Kidney epithelial cell (primary cell): Measurements from ENCODE around the gene FAM53C. TPM values are rescaled to one million over a fixed set of nuclear protein-coding genes. Genes with fewer than 3 reads are reported as not detected.

ENCODE experiments used
- DNase-seq: peaks from one replicate; pipeline ENCODE4 v3.0.0-alpha.2; 2010; ENCODE audit warnings: low read depth
- H3K27me3 ChIP-seq: 2 replicates; pipeline ENCODE4 v1.6.0; 2011; ENCODE audit warnings: low read length; ENCODE audit not compliant: control insufficient read depth, insufficient read depth
- H3K36me3 ChIP-seq: 2 replicates; pipeline ENCODE4 v1.5.1; 2011; ENCODE audit warnings: low read length; ENCODE audit not compliant: control insufficient read depth, insufficient read depth
- H3K4me3 ChIP-seq: 2 replicates; pipeline ENCODE4 v1.5.1; 2011; ENCODE audit warnings: low read depth, mild to moderate bottlenecking, control low read depth, low read length
- total RNA-seq: library from RNA; depleted of rRNA; stranded (reverse); fragments of >200 nt; gene quantifications from 2 replicates; pipeline ENCODE4 v1.2.3, GENCODE V29; 2015
- TF ChIP-seq, protein P1 (sequence below): IDR thresholded peaks from 2 replicates; pipeline ENCODE4 v1.5.1; 2011; ENCODE audit warnings: mild to moderate bottlenecking, moderate library complexity, low read length, control low read depth, inconsistent platforms; ENCODE audit not compliant: insufficient read depth, poor library complexity, severe bottlenecking

FAM53C gene
- total RNA-seq, 1 donor from 2014 or later: 26.3 TPM

DNA sequence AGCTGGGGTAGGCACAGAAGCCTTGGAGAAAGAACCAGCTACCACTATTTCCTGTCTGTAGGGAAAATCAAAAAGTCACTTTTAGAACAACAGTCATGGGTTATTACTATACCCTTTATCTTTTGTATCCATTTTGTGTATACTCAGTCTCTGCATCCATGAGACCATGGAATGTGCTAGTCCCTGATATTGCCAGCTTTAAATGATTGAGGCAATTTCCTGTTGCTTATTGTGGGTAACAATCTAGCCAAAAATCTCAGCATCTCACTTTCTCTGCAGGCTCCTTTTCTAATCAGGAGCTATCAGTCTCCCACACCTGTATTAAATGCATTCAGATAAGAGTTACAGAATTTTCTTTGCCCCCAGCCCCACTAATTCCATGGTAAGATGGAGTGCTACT is 13.5 kb downstream of the FAM53C start:
- Histone ChIP-seq H3K4me3 (no peak overlapping the region), H3K36me3 (no peaks in the 10 kb centered on the region), H3K27me3 (no peaks in the 10 kb centered on the region)
- no peak for DNase-seq
- TF ChIP-seq, protein P1, sequence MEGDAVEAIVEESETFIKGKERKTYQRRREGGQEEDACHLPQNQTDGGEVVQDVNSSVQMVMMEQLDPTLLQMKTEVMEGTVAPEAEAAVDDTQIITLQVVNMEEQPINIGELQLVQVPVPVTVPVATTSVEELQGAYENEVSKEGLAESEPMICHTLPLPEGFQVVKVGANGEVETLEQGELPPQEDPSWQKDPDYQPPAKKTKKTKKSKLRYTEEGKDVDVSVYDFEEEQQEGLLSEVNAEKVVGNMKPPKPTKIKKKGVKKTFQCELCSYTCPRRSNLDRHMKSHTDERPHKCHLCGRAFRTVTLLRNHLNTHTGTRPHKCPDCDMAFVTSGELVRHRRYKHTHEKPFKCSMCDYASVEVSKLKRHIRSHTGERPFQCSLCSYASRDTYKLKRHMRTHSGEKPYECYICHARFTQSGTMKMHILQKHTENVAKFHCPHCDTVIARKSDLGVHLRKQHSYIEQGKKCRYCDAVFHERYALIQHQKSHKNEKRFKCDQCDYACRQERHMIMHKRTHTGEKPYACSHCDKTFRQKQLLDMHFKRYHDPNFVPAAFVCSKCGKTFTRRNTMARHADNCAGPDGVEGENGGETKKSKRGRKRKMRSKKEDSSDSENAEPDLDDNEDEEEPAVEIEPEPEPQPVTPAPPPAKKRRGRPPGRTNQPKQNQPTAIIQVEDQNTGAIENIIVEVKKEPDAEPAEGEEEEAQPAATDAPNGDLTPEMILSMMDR: no peak

DNA sequence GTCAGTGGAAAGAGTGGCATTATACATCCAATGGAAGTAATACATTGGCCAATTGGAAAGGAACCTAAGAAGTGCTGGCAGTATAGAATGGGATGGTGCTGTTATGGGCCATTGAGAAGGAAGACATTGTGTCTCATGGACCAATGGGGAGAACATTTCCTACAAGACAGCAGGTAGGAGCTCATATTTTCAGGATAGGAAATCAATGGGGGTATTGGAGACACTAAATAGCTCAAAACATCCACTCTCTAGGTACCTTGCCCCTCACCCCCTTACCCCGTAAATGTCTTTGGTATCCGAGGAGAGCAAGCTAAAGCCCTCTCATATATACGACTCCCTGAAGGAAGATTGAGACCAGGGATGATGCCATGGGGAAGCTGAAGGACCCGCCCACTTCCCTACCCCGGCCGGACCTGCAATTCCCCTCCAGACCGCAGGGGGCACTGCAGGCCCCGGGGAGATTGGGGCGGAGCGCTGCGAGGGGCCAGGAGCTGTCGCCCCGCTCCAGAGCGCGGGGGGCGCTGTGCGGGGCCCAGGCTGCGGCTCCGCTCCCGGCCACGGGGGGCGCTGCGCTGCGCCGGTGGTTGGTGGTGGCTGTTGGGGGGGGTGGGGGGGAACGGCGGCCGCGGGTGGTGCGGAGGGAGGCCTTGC is 14.1 kb downstream of the FAM53C start, which contains the start of gene KDM3B:
Gene KDM3B, plus strand, starts transcription at position 615 of the 651 bp plus-strand sequence. CDS start 111 bp downstream, outside the sequence.
- Histone ChIP-seq H3K4me3 (peak within 1 kb of the TSS; percentile 75), H3K36me3 (no peaks in the 10 kb centered on the region), H3K27me3 (no peaks in the 10 kb centered on the region)
- DNase-seq: no peak
- TF ChIP-seq, protein P1: peak; percentile 96

DNA sequence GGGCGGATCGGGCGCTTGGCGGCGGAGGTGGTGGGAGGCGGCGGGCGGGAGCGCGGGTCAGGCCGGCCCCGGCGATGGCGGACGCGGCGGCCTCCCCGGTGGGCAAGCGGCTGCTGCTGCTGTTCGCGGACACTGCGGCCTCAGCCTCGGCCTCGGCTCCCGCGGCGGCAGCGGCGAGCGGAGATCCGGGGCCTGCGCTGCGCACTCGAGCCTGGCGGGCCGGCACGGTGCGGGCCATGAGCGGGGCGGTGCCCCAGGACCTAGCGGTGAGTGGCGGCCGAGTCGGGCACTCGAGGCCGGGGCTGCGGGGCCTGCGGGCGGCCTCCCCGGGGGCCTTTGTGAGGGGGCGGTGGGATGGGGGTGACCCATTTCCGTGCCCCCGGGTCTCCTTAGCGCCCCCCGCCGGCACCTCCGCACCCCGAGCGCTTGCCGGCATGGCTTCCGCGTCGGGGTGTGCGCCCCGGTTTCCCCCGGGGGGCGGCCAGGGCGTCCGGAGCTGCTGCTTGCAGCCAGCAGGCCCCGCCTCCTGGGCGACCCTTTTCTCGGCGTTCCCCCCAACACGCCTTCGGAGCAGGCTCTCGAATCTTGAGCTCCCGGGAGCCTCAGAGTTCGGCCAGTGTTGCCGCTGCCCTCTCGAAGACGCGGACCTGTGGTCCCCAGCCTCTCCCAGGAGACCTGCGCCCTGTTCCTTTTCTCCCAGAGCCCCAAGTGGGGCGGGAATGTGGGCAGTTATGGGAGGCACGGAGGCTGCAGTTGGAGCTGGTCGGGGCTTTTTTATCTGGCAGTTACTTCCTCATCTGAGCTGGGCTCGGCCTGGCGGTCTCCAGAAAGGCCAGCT is 14.9 kb downstream of the FAM53C start:
- no peaks in the 10 kb centered on the region for H3K36me3 ChIP-seq
- no peaks in the 10 kb centered on the region for H3K27me3 ChIP-seq
- TF ChIP-seq, protein P1: peak; percentile 18
- peak overlapping the region; percentile 75 for H3K4me3 ChIP-seq
- no peak for DNase-seq

DNA sequence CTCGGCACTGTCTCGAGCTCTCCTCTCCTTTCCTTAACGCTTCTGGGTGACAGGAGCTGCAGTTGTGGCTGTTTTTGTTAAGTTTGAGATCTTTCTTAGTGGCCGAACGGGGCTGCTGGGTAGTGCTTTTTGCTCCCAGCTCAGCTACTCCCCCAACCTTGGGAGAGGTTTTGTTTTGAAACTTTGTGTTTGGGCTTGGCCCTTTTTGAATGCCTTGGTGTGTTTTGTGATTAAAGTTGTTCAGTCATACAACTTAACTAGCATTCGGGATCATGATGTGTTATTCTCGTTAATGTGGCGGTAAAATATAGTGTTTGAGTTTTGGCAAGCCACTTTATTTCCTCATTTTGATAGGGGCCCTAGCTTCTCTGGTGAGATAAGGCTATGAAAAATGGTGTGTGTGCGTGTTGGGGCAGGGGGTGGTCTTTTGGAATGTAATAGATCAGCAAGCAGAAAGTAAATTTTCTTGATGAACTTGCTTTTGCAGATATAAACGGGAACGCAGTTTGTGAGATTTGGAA is 15.6 kb downstream of the FAM53C start:
- no peaks in the 10 kb centered on the region for H3K36me3 ChIP-seq

DNA sequence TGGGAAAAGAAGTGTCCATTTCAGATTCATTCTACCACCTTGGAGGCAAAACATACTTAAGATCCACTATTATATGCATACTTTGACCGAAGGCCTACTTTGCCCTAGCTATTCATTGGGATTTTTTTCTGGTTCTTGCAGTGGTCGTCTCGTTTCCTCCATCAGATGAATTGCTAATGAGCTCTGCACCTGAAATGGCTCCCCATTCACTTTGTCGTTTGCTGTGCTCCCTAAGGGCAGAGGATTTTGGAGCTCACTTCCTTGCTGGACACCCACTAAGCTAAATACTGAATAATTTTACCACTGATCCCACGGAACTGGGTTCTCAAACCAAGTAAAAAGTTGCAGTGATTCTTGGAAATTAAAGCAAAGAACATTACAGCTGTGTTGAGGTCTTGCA is 16.3 kb downstream of the FAM53C start:
- no peaks in the 10 kb centered on the region for H3K36me3 ChIP-seq
- peak overlapping the region; percentile 75 for H3K4me3 ChIP-seq
- no peak for DNase-seq
- TF ChIP-seq, protein P1: no peak
- no peaks in the 10 kb centered on the region for H3K27me3 ChIP-seq

More for the DNA sequence above, 15.6 kb downstream of the FAM53C start:
- peak overlapping the region; percentile 75 for H3K4me3 ChIP-seq
- TF ChIP-seq, protein P1: no peak
- no peaks in the 10 kb centered on the region for H3K27me3 ChIP-seq
- no peak for DNase-seq
